Mesenchymal stem cell (in vitro differentiated cells and primary cell): Measurements from ENCODE around the gene FIBIN.

Experiments
- DNase-seq: peaks from one replicate; pipeline ENCODE4 v3.0.0-alpha.2; 2013
- H2AFZ ChIP-seq: one replicate; pipeline ENCODE4 v1.6.1; 2013; ENCODE audit warnings: low read depth, mild to moderate bottlenecking, control low read depth, inconsistent platforms, low read length, moderate library complexity
- H2AK5ac ChIP-seq: 2 replicates; pipeline ENCODE4 v1.6.1; 2013; ENCODE audit warnings: low read length, moderate library complexity, mild to moderate bottlenecking, inconsistent platforms; ENCODE audit not compliant: severe bottlenecking
- H2BK120ac ChIP-seq: one replicate; pipeline ENCODE4 v1.6.1; 2013; ENCODE audit warnings: low read depth, mild to moderate bottlenecking, inconsistent platforms, low read length, moderate library complexity
- H2BK12ac ChIP-seq, 2 experiments: one replicate each; pipeline ENCODE4 v1.6.1; 2013; ENCODE audit warnings: inconsistent platforms in 2 of 2, low read length in 2 of 2, mild to moderate bottlenecking in 2 of 2, moderate library complexity in 2 of 2, control low read depth in 1 of 2
- H2BK15ac ChIP-seq: one replicate; pipeline ENCODE4 v1.6.1; 2013; ENCODE audit warnings: mild to moderate bottlenecking, low read depth, inconsistent platforms; ENCODE audit not compliant: poor library complexity, severe bottlenecking
- H2BK5ac ChIP-seq: 2 replicates; pipeline ENCODE4 v1.6.1; 2013; ENCODE audit warnings: low read depth, mild to moderate bottlenecking, low read length, control low read depth, inconsistent platforms; ENCODE audit not compliant: poor library complexity, severe bottlenecking
- H3K14ac ChIP-seq, 2 experiments: one replicate each; pipeline ENCODE4 v1.6.1; 2013; ENCODE audit warnings: inconsistent platforms in 2 of 2, low read length in 2 of 2, control low read depth in 1 of 2, mild to moderate bottlenecking in 1 of 2, moderate library complexity in 1 of 2
- H3K18ac ChIP-seq, 2 experiments: one replicate each; pipeline ENCODE4 v1.6.1; 2013; ENCODE audit warnings: inconsistent platforms in 2 of 2, low read length in 2 of 2, control low read depth in 1 of 2, low read depth in 1 of 2, mild to moderate bottlenecking in 1 of 2
- H3K23ac ChIP-seq, 2 experiments: one replicate each; pipeline ENCODE4 v1.6.1; 2013; ENCODE audit warnings: inconsistent platforms in 2 of 2, low read length in 2 of 2, mild to moderate bottlenecking in 2 of 2, moderate library complexity in 2 of 2, control low read depth in 1 of 2
- H3K27ac ChIP-seq: 2 replicates; pipeline ENCODE4 v1.5.1; 2013; ENCODE audit warnings: mild to moderate bottlenecking, moderate library complexity, low read length, control low read depth, inconsistent platforms; ENCODE audit not compliant: poor library complexity, severe bottlenecking
- H3K27me3 ChIP-seq, 2 experiments: 2 replicates each; pipeline versions ENCODE4 v1.6.1 to v1.7.0; 2013; ENCODE audit warnings: low read length in 2 of 2, mild to moderate bottlenecking in 2 of 2, moderate library complexity in 2 of 2, control low read depth in 1 of 2, inconsistent platforms in 1 of 2; ENCODE audit not compliant: control insufficient read depth in 1 of 2, insufficient read depth in 1 of 2
- H3K36me3 ChIP-seq, 2 experiments: 2 replicates each; pipeline versions ENCODE4 v1.6.1 to v1.7.0; 2013; ENCODE audit warnings: low read length in 2 of 2, control low read depth in 1 of 2, inconsistent platforms in 1 of 2, low read depth in 1 of 2, mild to moderate bottlenecking in 1 of 2; ENCODE audit not compliant: insufficient read depth in 2 of 2, control insufficient read depth in 1 of 2
- H3K4ac ChIP-seq, 2 experiments: one replicate each; pipeline ENCODE4 v1.6.1; 2013; ENCODE audit warnings: inconsistent platforms in 2 of 2, low read length in 2 of 2, mild to moderate bottlenecking in 2 of 2, moderate library complexity in 2 of 2, control low read depth in 1 of 2, low read depth in 1 of 2
- H3K4me1 ChIP-seq: 2 replicates; pipeline ENCODE4 v1.6.1; 2013; ENCODE audit warnings: low read depth, low read length, control low read depth; ENCODE audit not compliant: control insufficient read depth, insufficient read depth
- H3K4me2 ChIP-seq: 2 replicates; pipeline ENCODE4 v1.6.1; 2013; ENCODE audit warnings: low read length, mild to moderate bottlenecking, inconsistent platforms; ENCODE audit not compliant: poor library complexity, severe bottlenecking
- H3K4me3 ChIP-seq, 2 experiments: 2 replicates each; pipeline versions ENCODE4 v1.5.1 to v1.7.0; 2013; ENCODE audit warnings: low read length in 2 of 2, mild to moderate bottlenecking in 2 of 2, control low read depth in 1 of 2, low read depth in 1 of 2; ENCODE audit not compliant: insufficient read depth in 1 of 2
- H3K79me1 ChIP-seq: replicated peaks from 2 replicates; pipeline ENCODE4 v1.6.1; 2013; ENCODE audit warnings: mild to moderate bottlenecking, control low read depth, low read length, inconsistent platforms; ENCODE audit not compliant: poor library complexity, severe bottlenecking
- H3K9ac ChIP-seq: 2 replicates; pipeline ENCODE4 v1.7.0; 2013; ENCODE audit warnings: mild to moderate bottlenecking, low read length, moderate library complexity
- H3K9me3 ChIP-seq: 2 replicates; pipeline ENCODE4 v1.7.0; 2013; ENCODE audit warnings: mild to moderate bottlenecking, low read length; ENCODE audit not compliant: control insufficient read depth
- H4K8ac ChIP-seq: one replicate; pipeline ENCODE4 v1.6.1; 2013; ENCODE audit warnings: inconsistent platforms, mild to moderate bottlenecking, low read length, moderate library complexity
- H4K91ac ChIP-seq: one replicate; pipeline ENCODE4 v1.6.1; 2013; ENCODE audit warnings: mild to moderate bottlenecking, low read length, inconsistent platforms
- WGBS: methylation state at CpG from one replicate; pipeline ENCODE4 v1.1.7; 2013; ENCODE audit warnings: mixed read lengths; 5-methylcytosine and 5-hydroxymethylcytosine counted together

FIBIN gene

DNA sequence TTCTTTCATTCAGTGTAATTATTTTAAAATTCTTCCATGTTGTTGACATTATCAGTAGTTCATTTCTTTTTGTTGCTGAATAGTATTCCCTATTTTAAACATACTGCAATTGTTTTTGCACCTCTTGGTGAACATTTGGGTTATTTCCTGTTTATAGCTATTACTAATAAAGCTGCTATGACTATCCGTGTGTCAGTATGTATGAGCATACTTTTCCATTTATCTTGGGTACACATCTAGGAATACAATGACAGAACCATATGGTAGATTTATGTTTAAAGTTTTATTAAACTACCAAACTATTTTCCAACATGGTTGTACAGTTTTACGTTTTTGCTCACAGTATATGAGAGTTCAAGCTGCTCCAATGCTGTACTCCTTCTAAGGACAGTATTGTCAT lies 22.0 kb upstream of the FIBIN start:
- no peak overlapping the region for H2BK5ac ChIP-seq
- H3K4me2 ChIP-seq: no peak overlapping the region
- H4K91ac ChIP-seq: no peak overlapping the region
- no peak for DNase-seq
- WGBS: no CpG with 5 or more reads among the region's 2 CpGs
- H3K27me3 ChIP-seq: no peaks in the 10 kb centered on the region
- H2AFZ ChIP-seq: no peak overlapping the region
- H2BK15ac ChIP-seq: no peak overlapping the region
- H4K8ac ChIP-seq: no peak overlapping the region
- no peak overlapping the region for H2BK120ac ChIP-seq
- H3K79me1 ChIP-seq: no peaks in the 10 kb centered on the region
- H2BK12ac ChIP-seq: no peak overlapping the region
- H3K27ac ChIP-seq: no peak overlapping the region
- no peak overlapping the region for H3K23ac ChIP-seq
- H3K14ac ChIP-seq: no peak overlapping the region
- H3K4me3 ChIP-seq: no peak overlapping the region
- no peaks in the 10 kb centered on the region for H3K4me1 ChIP-seq
- no peaks in the 10 kb centered on the region for H3K9me3 ChIP-seq
- H3K9ac ChIP-seq: no peak overlapping the region
- no peak overlapping the region for H3K18ac ChIP-seq
- no peak overlapping the region for H2AK5ac ChIP-seq
- no peak overlapping the region for H3K4ac ChIP-seq
- no peaks in the 10 kb centered on the region for H3K36me3 ChIP-seq

GRCh38 chr11:26974069-26974783 lies 19.7 kb upstream of the FIBIN start:
- no peak overlapping the region for H3K27ac ChIP-seq
- WGBS: 68% methylated on average over 3 of the region's 3 CpGs

GRCh38 chr11:26974996-26975395 lies 18.9 kb upstream of the FIBIN start:
- no peak overlapping the region for H3K9ac ChIP-seq
- no peaks in the 10 kb centered on the region for H3K79me1 ChIP-seq
- no peaks in the 10 kb centered on the region for H3K4me1 ChIP-seq
- H2AFZ ChIP-seq: no peak overlapping the region
- H2BK15ac ChIP-seq: no peak overlapping the region
- no peak overlapping the region for H3K4me2 ChIP-seq
- no peak overlapping the region for H4K8ac ChIP-seq
- DNase-seq: no peak
- no peaks in the 10 kb centered on the region for H3K27me3 ChIP-seq
- H3K36me3 ChIP-seq: no peaks in the 10 kb centered on the region
- WGBS: no CpG with 5 or more reads among the region's 2 CpGs
- H3K18ac ChIP-seq: no peak overlapping the region
- no peak overlapping the region for H2BK12ac ChIP-seq
- no peak overlapping the region for H2BK5ac ChIP-seq
- H3K14ac ChIP-seq: no peak overlapping the region
- H3K4ac ChIP-seq: no peak overlapping the region
- no peak overlapping the region for H3K27ac ChIP-seq
- H3K23ac ChIP-seq: no peak overlapping the region
- no peak overlapping the region for H3K4me3 ChIP-seq
- no peaks in the 10 kb centered on the region for H3K9me3 ChIP-seq
- no peak overlapping the region for H4K91ac ChIP-seq
- no peak overlapping the region for H2AK5ac ChIP-seq
- H2BK120ac ChIP-seq: no peak overlapping the region

More at GRCh38 chr11:26974069-26974783, 19.7 kb upstream of the FIBIN start:
- Histone ChIP-seq H2BK120ac (no peak overlapping the region), H3K4me1 (no peaks in the 10 kb centered on the region), H3K18ac (no peak overlapping the region), H3K4me2 (no peak overlapping the region), H2BK15ac (no peak overlapping the region), H3K9ac (no peak overlapping the region), H4K8ac (no peak overlapping the region), H4K91ac (no peak overlapping the region), H3K4me3 (no peak overlapping the region), H2AK5ac (no peak overlapping the region), H3K9me3 (no peaks in the 10 kb centered on the region), H2AFZ (no peak overlapping the region), H2BK12ac (no peak overlapping the region), H2BK5ac (no peak overlapping the region), H3K23ac (no peak overlapping the region), H3K4ac (no peak overlapping the region), H3K79me1 (no peaks in the 10 kb centered on the region), H3K27me3 (no peaks in the 10 kb centered on the region), H3K36me3 (no peaks in the 10 kb centered on the region), H3K14ac (no peak overlapping the region)
- DNase-seq: peak; percentile 47

- H2BK120ac ChIP-seq: no peak overlapping the region
- H3K9me3 ChIP-seq: no peaks in the 10 kb centered on the region
- H3K27ac ChIP-seq: no peak overlapping the region
- no peak overlapping the region for H2AK5ac ChIP-seq
- H4K8ac ChIP-seq: no peak overlapping the region
- H2BK5ac ChIP-seq: no peak overlapping the region
- H2BK12ac ChIP-seq: no peak overlapping the region
- WGBS: 72% methylated on average over 5 of the region's 5 CpGs
- H3K18ac ChIP-seq: no peak overlapping the region
- H4K91ac ChIP-seq: no peak overlapping the region
- no peak overlapping the region for H2AFZ ChIP-seq
- no peak overlapping the region for H3K9ac ChIP-seq
- no peaks in the 10 kb centered on the region for H3K27me3 ChIP-seq
- H3K14ac ChIP-seq: no peak overlapping the region
- H2BK15ac ChIP-seq: no peak overlapping the region
- no peak overlapping the region for H3K23ac ChIP-seq
- DNase-seq: peak; percentile 68
- H3K4me1 ChIP-seq: no peaks in the 10 kb centered on the region
- H3K36me3 ChIP-seq: no peaks in the 10 kb centered on the region
- H3K79me1 ChIP-seq: no peaks in the 10 kb centered on the region
- H3K4ac ChIP-seq: no peak overlapping the region
- H3K4me2 ChIP-seq: no peak overlapping the region
- no peak overlapping the region for H3K4me3 ChIP-seq
Measured at GRCh38 chr11:26976389-26976788, 17.5 kb upstream of the FIBIN start.
